Calu3 (cell line): ENCODE results near the gene NQO2. TPM values are rescaled to one million over a fixed set of nuclear protein-coding genes. Genes with fewer than 3 reads are reported as not detected.

Experiments
- BruUV-seq: library from RNA; stranded (reverse); fragments of 400-500 nt; replicated peaks from 2 replicates; lab custom pipeline; 2021; lab: Mats Ljungman, UMichigan
- CTCF ChIA-PET: fragments of 300-600 bp; sonication (Branson Sonifier 250); formaldehyde crosslinking; loops from one replicate; lab custom pipeline; 2022; ENCODE audit warnings: antibody characterized with exemption; lab: Charles Lee
- DNase-seq: peaks from one replicate; pipeline ENCODE4 v3.0.0; 2022
- H3K27ac Mint-ChIP-seq: one replicate; pipeline ENCODE4 v1.8.0; 2022; ENCODE audit warnings: mixed read lengths; ENCODE audit not compliant: unreplicated experiment
- H3K27me3 Mint-ChIP-seq: one replicate; pipeline ENCODE4 v1.8.0; 2022; ENCODE audit warnings: mixed read lengths; ENCODE audit not compliant: unreplicated experiment
- H3K36me3 Mint-ChIP-seq: one replicate; pipeline ENCODE4 v1.8.0; 2022; ENCODE audit warnings: mild to moderate bottlenecking, moderate library complexity, mixed read lengths; ENCODE audit not compliant: insufficient read depth, unreplicated experiment
- H3K4me1 Mint-ChIP-seq: one replicate; pipeline ENCODE4 v1.8.0; 2022; ENCODE audit warnings: mild to moderate bottlenecking, low read depth, mixed read lengths; ENCODE audit not compliant: unreplicated experiment
- H3K4me3 Mint-ChIP-seq: one replicate; pipeline ENCODE4 v1.8.0; 2022; ENCODE audit warnings: mild to moderate bottlenecking, low read depth, moderate library complexity, mixed read lengths; ENCODE audit not compliant: unreplicated experiment
- H3K9me3 Mint-ChIP-seq: one replicate; pipeline ENCODE4 v1.8.0; 2022; ENCODE audit warnings: low read depth, mixed read lengths; ENCODE audit not compliant: unreplicated experiment
- CTCF ChIP-seq: fragments of 200-600 bp; IDR thresholded peaks from one replicate; pipeline ENCODE4 v1.8.0; 2022; ENCODE audit warnings: antibody characterized with exemption; ENCODE audit not compliant: unreplicated experiment
- intact Hi-C: fragments of 100-400 bp; cut with micrococcal nuclease; formaldehyde crosslinking; loops from one replicate; pipeline ENCODE4 v1.10.0; 2022; ENCODE audit not compliant: unreplicated experiment
- total RNA-seq: library from RNA; stranded (reverse); gene quantifications from 2 replicates; pipeline ENCODE4 v1.2.3, GENCODE V29; 2022

Gene NQO2
- total RNA-seq, 1 experiment from 2014 or later, result 12.0 TPM

GRCh38 chr6:3063733-3064700 lies 64.3 kb downstream of the NQO2 start:
- intact Hi-C loops, result loop anchor here (10.0 kb wide), 1 partner anchor 219 kb away; the partner anchor contains the start of gene SERPINB1
- Mint-ChIP-seq H3K27me3 (peaks cover 3% of the 10 kb centered on the region), H3K27ac (peak overlapping the region; percentile 65), H3K4me1 (no peaks in the 10 kb centered on the region), H3K9me3 (no peaks in the 10 kb centered on the region), H3K4me3 (peak overlapping the region; percentile 80), H3K36me3 (peaks cover 24% of the 10 kb centered on the region)
- no TSS peak for BruUV-seq
- peak; percentile 83 for DNase-seq
- no peak for TF ChIP-seq CTCF
- CTCF ChIA-PET, result interaction anchor here (0.6 kb wide), 1 partner anchor 218 kb away, joined by 3 read pairs; no protein-coding TSS in a partner anchor

- intact Hi-C loops, result loop anchor here (10.0 kb wide), 1 partner anchor 224 kb away; the partner anchor contains the start of gene SERPINB1
- peak within 1 kb of the TSS; percentile 64 for H3K27ac Mint-ChIP-seq
- CTCF ChIA-PET, result interaction anchor here (1.0 kb wide), 1 partner anchor 67 kb away, joined by 4 read pairs; no protein-coding TSS in a partner anchor
- no peak for TF ChIP-seq CTCF
- no peaks in the 10 kb centered on the region for H3K27me3 Mint-ChIP-seq
- peak; percentile 93 for DNase-seq
- H3K4me1 Mint-ChIP-seq, result no peaks in the 10 kb centered on the region
- no peaks in the 10 kb centered on the region for H3K9me3 Mint-ChIP-seq
- TSS peak; percentile 81 for BruUV-seq
- H3K4me3 Mint-ChIP-seq, result peak within 1 kb of the TSS; percentile 89
- H3K36me3 Mint-ChIP-seq, result peaks cover 33% of the 10 kb centered on the region
Observed at GRCh38 chr6:3068329-3069214, 68.9 kb downstream of the NQO2 start, which contains the start of gene RIPK1. RIPK1 (plus strand) TSS chr6:3068494; CDS start chr6:3076824, 8,330 bp downstream.

Other genes with a start within 250 kb of the NQO2 start
- 0.73 TPM in 2 replicates for gene MYLK4, start 249.0 kb upstream of the NQO2 start, total RNA-seq
- gene WRNIP1, start 234.5 kb upstream of the NQO2 start, total RNA-seq, result 36.9 and 41.4 TPM in 2 replicates
- gene SERPINB1, start 158.0 kb upstream of the NQO2 start, total RNA-seq, result 56.3 and 78.5 TPM in 2 replicates
- gene SERPINB9, start 96.6 kb upstream of the NQO2 start, total RNA-seq, result 17.2 and 22.9 TPM in 2 replicates
- gene SERPINB6, start 28.3 kb upstream of the NQO2 start, total RNA-seq, result 53.1 and 60.9 TPM in 2 replicates
- 11.5 and 11.6 TPM in 2 replicates for gene RIPK1, start 68.6 kb downstream of the NQO2 start, total RNA-seq
- 15.1 and 18.4 TPM in 2 replicates for gene BPHL, start 118.8 kb downstream of the NQO2 start, total RNA-seq
- gene TUBB2A, start 157.7 kb downstream of the NQO2 start, total RNA-seq, result 16.0 and 17.6 TPM in 2 replicates
- gene TUBB2B, start 227.8 kb downstream of the NQO2 start, total RNA-seq, result 2.5 and 3.0 TPM in 2 replicates